Gastroesophageal sphincter (tissue), 3 donors: ENCODE measurements around the gene LMF1.

ENCODE experiments used
- POLR2A ChIP-seq, 2 donors: fragments of 450-650 bp; IDR thresholded peaks; one replicate each; pipeline ENCODE4 v1.6.1; 2017; ENCODE audit warnings: antibody characterized with exemption in 2 of 2, mild to moderate bottlenecking in 2 of 2, moderate library complexity in 1 of 2
- POLR2AphosphoS5 ChIP-seq: sonication (generic); formaldehyde crosslinking; IDR thresholded peaks from one replicate; pipeline ENCODE4 v1.6.1; 2017; ENCODE audit warnings: antibody characterized with exemption
- TF ChIP-seq, protein P1 (sequence below), 4 experiments: fragments of 200-600 bp in 2 of 4; fragments of 450-650 bp in 2 of 4; sonication (generic) in 1 of 4; IDR thresholded peaks; one replicate each; pipeline ENCODE4 v1.5.1; 2017 to 2019; ENCODE audit warnings: antibody characterized with exemption in 4 of 4, mild to moderate bottlenecking in 2 of 4, moderate library complexity in 2 of 4

DNA sequence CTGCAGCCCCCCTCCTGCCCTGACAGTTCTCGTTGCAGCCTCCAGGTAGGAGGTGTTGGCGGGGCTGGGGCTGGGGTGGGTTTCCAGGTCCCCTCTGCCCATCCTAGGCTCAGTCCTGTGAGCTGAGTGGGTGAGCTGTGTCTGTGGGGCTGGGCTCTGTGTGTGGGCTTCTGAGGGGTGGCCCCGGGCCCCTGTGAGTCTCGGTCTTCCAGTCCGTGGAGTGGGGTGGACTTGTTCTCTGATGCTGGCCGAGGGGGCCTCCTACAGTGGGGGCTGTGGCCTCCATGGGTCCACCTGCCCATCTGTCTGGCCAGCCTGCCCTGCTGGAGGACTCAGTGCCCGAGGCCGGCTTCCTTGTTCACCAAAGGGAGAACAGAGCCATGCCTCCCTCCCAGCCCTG, 43.4 kb upstream of the LMF1 start:
- no peak for TF ChIP-seq POLR2A (IDR thresholded peaks at IDR 0.05)
- TF ChIP-seq, protein P1, sequence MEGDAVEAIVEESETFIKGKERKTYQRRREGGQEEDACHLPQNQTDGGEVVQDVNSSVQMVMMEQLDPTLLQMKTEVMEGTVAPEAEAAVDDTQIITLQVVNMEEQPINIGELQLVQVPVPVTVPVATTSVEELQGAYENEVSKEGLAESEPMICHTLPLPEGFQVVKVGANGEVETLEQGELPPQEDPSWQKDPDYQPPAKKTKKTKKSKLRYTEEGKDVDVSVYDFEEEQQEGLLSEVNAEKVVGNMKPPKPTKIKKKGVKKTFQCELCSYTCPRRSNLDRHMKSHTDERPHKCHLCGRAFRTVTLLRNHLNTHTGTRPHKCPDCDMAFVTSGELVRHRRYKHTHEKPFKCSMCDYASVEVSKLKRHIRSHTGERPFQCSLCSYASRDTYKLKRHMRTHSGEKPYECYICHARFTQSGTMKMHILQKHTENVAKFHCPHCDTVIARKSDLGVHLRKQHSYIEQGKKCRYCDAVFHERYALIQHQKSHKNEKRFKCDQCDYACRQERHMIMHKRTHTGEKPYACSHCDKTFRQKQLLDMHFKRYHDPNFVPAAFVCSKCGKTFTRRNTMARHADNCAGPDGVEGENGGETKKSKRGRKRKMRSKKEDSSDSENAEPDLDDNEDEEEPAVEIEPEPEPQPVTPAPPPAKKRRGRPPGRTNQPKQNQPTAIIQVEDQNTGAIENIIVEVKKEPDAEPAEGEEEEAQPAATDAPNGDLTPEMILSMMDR (IDR thresholded peaks at IDR 0.05) = no peak
- no peak for TF ChIP-seq POLR2AphosphoS5
